IMR-90 (cell line): ENCODE results near the gene MICAL2. TPM values are rescaled to one million over a fixed set of nuclear protein-coding genes. Genes with fewer than 3 reads are reported as not detected.

ENCODE experiments used
- ATAC-seq: fragments of 200-7000 bp; cut with Tn5 transposase; 2 replicates; pipeline ENCODE4 v1.9.1; 2020; ENCODE audit warnings: low read depth, mild to moderate bottlenecking, moderate library complexity
- BruUV-seq: library from RNA; stranded (reverse); fragments of 400-500 nt; replicated peaks from 2 replicates; lab custom pipeline; 2021; lab: Mats Ljungman, UMichigan
- CTCF ChIA-PET: fragments of 300-600 bp; formaldehyde crosslinking; extraction: SDS; loops from one replicate; lab custom pipeline; 2021; ENCODE audit warnings: antibody characterized with exemption; lab: Yijun Ruan, JAX
- POLR2A ChIA-PET: fragments of 300-600 bp; sonication (Branson Sonifier 250); formaldehyde crosslinking; loops from one replicate; lab custom pipeline; 2022; ENCODE audit warnings: antibody characterized with exemption; ENCODE audit not compliant: unreplicated experiment; lab: Charles Lee
- DNase-seq: peaks from one replicate; pipeline ENCODE4 v3.0.0; 2013
- H2AFZ ChIP-seq: replicated peaks from 2 replicates; pipeline ENCODE3; 2013; ENCODE audit warnings: low read length, mild to moderate bottlenecking; ENCODE audit not compliant: poor library complexity
- H2AK5ac ChIP-seq: 2 replicates; pipeline ENCODE4 v1.6.1; 2013; ENCODE audit warnings: low read depth, low read length, inconsistent platforms
- H2AK9ac ChIP-seq: replicated peaks from 2 replicates; pipeline ENCODE3; 2013; ENCODE audit warnings: mild to moderate bottlenecking, low read depth, low read length, moderate library complexity; ENCODE audit not compliant: poor library complexity
- H2BK120ac ChIP-seq: 2 replicates; pipeline ENCODE4 v1.6.1; 2013; ENCODE audit warnings: low read depth, low read length, inconsistent platforms
- H2BK15ac ChIP-seq: 3 replicates; pipeline ENCODE4 v1.6.1; 2013; ENCODE audit warnings: low read depth, low read length, inconsistent platforms
- H2BK20ac ChIP-seq: 2 replicates; pipeline ENCODE4 v1.6.1; 2013; ENCODE audit warnings: low read depth, mild to moderate bottlenecking, inconsistent platforms, low read length, moderate library complexity
- H2BK5ac ChIP-seq: 2 replicates; pipeline ENCODE4 v1.6.1; 2013; ENCODE audit warnings: mild to moderate bottlenecking, low read depth, low read length, inconsistent platforms; ENCODE audit not compliant: poor library complexity, severe bottlenecking
- H3K14ac ChIP-seq: replicated peaks from 2 replicates; pipeline ENCODE4 v1.6.1; 2013; ENCODE audit warnings: low read depth, low read length, inconsistent platforms
- H3K18ac ChIP-seq: 2 replicates; pipeline ENCODE4 v1.6.1; 2013; ENCODE audit warnings: low read depth, low read length, control low read depth
- H3K23ac ChIP-seq: 2 replicates; pipeline ENCODE4 v1.6.1; 2013; ENCODE audit warnings: low read depth, low read length, inconsistent platforms
- H3K27ac ChIP-seq: 2 replicates; pipeline ENCODE4 v1.5.1; 2013; ENCODE audit warnings: mild to moderate bottlenecking, control low read depth, low read length; ENCODE audit not compliant: insufficient read depth
- H3K27me3 ChIP-seq: 2 replicates; pipeline ENCODE4 v1.6.1; 2013; ENCODE audit warnings: low read length; ENCODE audit not compliant: control insufficient read depth, insufficient read depth
- H3K36me3 ChIP-seq: 2 replicates; pipeline ENCODE4 v1.6.1; 2013; ENCODE audit warnings: low read length, mixed read lengths; ENCODE audit not compliant: control insufficient read depth, insufficient read depth
- H3K4ac ChIP-seq: 2 replicates; pipeline ENCODE4 v1.6.1; 2013; ENCODE audit warnings: low read depth, low read length, inconsistent platforms
- H3K4me1 ChIP-seq: 2 replicates; pipeline ENCODE4 v1.6.1; 2013; ENCODE audit warnings: low read length, mixed read lengths; ENCODE audit not compliant: control insufficient read depth, insufficient read depth
- H3K4me2 ChIP-seq: 2 replicates; pipeline ENCODE4 v1.6.1; 2013; ENCODE audit warnings: low read depth, mild to moderate bottlenecking, control low read depth, low read length, moderate library complexity
- H3K4me3 ChIP-seq: 2 replicates; pipeline ENCODE4 v1.5.1; 2013; ENCODE audit warnings: low read depth, mild to moderate bottlenecking, control low read depth, low read length, moderate library complexity; ENCODE audit not compliant: insufficient read depth
- H3K56ac ChIP-seq: 2 replicates; pipeline ENCODE4 v1.6.1; 2013; ENCODE audit warnings: low read length, inconsistent platforms; ENCODE audit not compliant: insufficient read depth; ENCODE audit errors: extremely low read depth
- H3K79me1 ChIP-seq, 2 experiments: 2 replicates each; pipeline ENCODE4 v1.6.1; 2013; ENCODE audit warnings: low read length in 2 of 2, inconsistent platforms in 1 of 2, low read depth in 1 of 2
- H3K9ac ChIP-seq: 2 replicates; pipeline ENCODE4 v1.6.1; 2013; ENCODE audit warnings: low read depth, low read length, control low read depth
- H3K9me1 ChIP-seq: 2 replicates; pipeline ENCODE4 v1.6.1; 2013; ENCODE audit warnings: low read length, inconsistent platforms; ENCODE audit not compliant: insufficient read depth
- H3K9me3 ChIP-seq: 2 replicates; pipeline ENCODE4 v1.6.1; 2013; ENCODE audit warnings: low read length; ENCODE audit not compliant: control insufficient read depth, insufficient read depth
- H4K20me1 ChIP-seq: 2 replicates; pipeline ENCODE4 v1.6.1; 2013; ENCODE audit warnings: low read length, inconsistent platforms; ENCODE audit not compliant: insufficient read depth
- H4K5ac ChIP-seq: 2 replicates; pipeline ENCODE4 v1.6.1; 2013; ENCODE audit warnings: mild to moderate bottlenecking, low read depth, low read length, control low read depth
- H4K8ac ChIP-seq, 2 experiments: 2 replicates each; pipeline ENCODE4 v1.6.1; 2013; ENCODE audit warnings: low read depth in 2 of 2, low read length in 2 of 2, control low read depth in 1 of 2, inconsistent platforms in 1 of 2
- H4K91ac ChIP-seq: 2 replicates; pipeline ENCODE4 v1.6.1; 2013; ENCODE audit warnings: low read depth, low read length, inconsistent platforms; ENCODE audit not compliant: insufficient read depth
- BHLHE40 ChIP-seq: fragments of 150-350 bp; IDR thresholded peaks from 2 replicates; pipeline ENCODE4 v1.6.1; 2016; ENCODE audit warnings: mild to moderate bottlenecking, low read depth, low read length
- CEBPB ChIP-seq: IDR thresholded peaks from 2 replicates; pipeline ENCODE4 v1.6.1; 2012; ENCODE audit warnings: low read depth, low read length, improper control_type of control experiment
- CHD1 ChIP-seq: IDR thresholded peaks from 2 replicates; pipeline ENCODE4 v1.6.1; 2012; ENCODE audit warnings: low read depth, low read length, improper control_type of control experiment
- CTCF ChIP-seq: conservative IDR thresholded peaks from 2 replicates; pipeline ENCODE4 v1.5.1; 2012; ENCODE audit warnings: mild to moderate bottlenecking, low read depth, low read length, improper control_type of control experiment
- FOS ChIP-seq: fragments of 150-350 bp; IDR thresholded peaks from 2 replicates; pipeline ENCODE4 v1.6.1; 2016; ENCODE audit warnings: low read depth, low read length
- MAFK ChIP-seq: IDR thresholded peaks from 2 replicates; pipeline ENCODE4 v1.6.1; 2012; ENCODE audit warnings: low read depth, low read length, improper control_type of control experiment
- MXI1 ChIP-seq: IDR thresholded peaks from 2 replicates; pipeline ENCODE4 v1.6.1; 2012; ENCODE audit warnings: low read depth, mild to moderate bottlenecking, low read length, moderate library complexity, borderline replicate concordance
- NFE2L2 ChIP-seq: fragments of 150-350 bp; IDR thresholded peaks from 2 replicates; pipeline ENCODE4 v1.6.1; 2016; ENCODE audit warnings: low read depth, mild to moderate bottlenecking, low read length
- POLR2A ChIP-seq: IDR thresholded peaks from 2 replicates; pipeline ENCODE4 v1.6.1; 2012; ENCODE audit warnings: mild to moderate bottlenecking, low read depth, low read length
- RCOR1 ChIP-seq: IDR thresholded peaks from 2 replicates; pipeline ENCODE4 v1.6.1; 2012; ENCODE audit warnings: mild to moderate bottlenecking, low read length, improper control_type of control experiment; ENCODE audit not compliant: insufficient replicate concordance
- RFX5 ChIP-seq: IDR thresholded peaks from 2 replicates; pipeline ENCODE4 v1.8.0; 2012; ENCODE audit warnings: low read depth, mild to moderate bottlenecking, low read length, moderate library complexity
- USF2 ChIP-seq: fragments of 150-350 bp; IDR thresholded peaks from 2 replicates; pipeline ENCODE4 v1.6.1; 2017; ENCODE audit warnings: mild to moderate bottlenecking, antibody characterized with exemption, low read length, low read depth
- WGBS, 2 experiments: methylation state at CpG; one replicate each; pipeline versions ENCODE4 v1.1.5 to v1.1.7; 2013; ENCODE audit warnings: missing lambda C conversion rate in 2 of 2; ENCODE audit not compliant: insufficient read length in 1 of 2; ENCODE audit errors: extremely low coverage in 2 of 2; 5-methylcytosine and 5-hydroxymethylcytosine counted together
- dilution Hi-C: fragments of 300-500 bp; cut with HindIII; formaldehyde crosslinking; loops from one replicate; pipeline ENCODE4 v1.14.3; 2018; ENCODE audit warnings: low sequenced_read_pairs; ENCODE audit not compliant: unreplicated experiment
- in situ Hi-C: fragments of 300-500 bp; cut with MboI; formaldehyde crosslinking; loops from 3 replicates; pipeline ENCODE4 v1.14.3; 2019; ENCODE audit warnings: low sequenced_read_pairs, inconsistent platforms, mixed read lengths
- intact Hi-C: fragments of 100-400 bp; cut with micrococcal nuclease; formaldehyde crosslinking; loops from 2 replicates; pipeline ENCODE4 v1.10.0; 2022
- polyA plus RNA-seq, 3 experiments: library from polyadenylated mRNA; depleted of rRNA; stranded (reverse); fragments of >200 nt; gene quantifications; 2 replicates each; pipeline ENCODE4 v1.2.3, GENCODE V29; 2012; ENCODE audit warnings: low replicate concordance in 1 of 3
- total RNA-seq: library from RNA; depleted of rRNA; stranded (reverse); fragments of >200 nt; gene quantifications from 2 replicates; pipeline ENCODE4 v1.2.3, GENCODE V29; 2012
- TF ChIP-seq, protein P1 (sequence below): fragments of 150-350 bp; IDR thresholded peaks from 2 replicates; pipeline ENCODE4 v1.6.1; 2016; ENCODE audit warnings: low read depth, mild to moderate bottlenecking, low read length, moderate library complexity, borderline replicate concordance

MICAL2 gene
- total and polyA plus RNA-seq, 2 of the 4 experiments (the other 2 are of a cell fraction) = 170 to 336 TPM

GRCh38 chr11:12226093-12226492 is 115.7 kb downstream of the MICAL2 start:
- H4K20me1 ChIP-seq = no peaks in the 10 kb centered on the region
- H3K4ac ChIP-seq = no peak overlapping the region
- H3K36me3 ChIP-seq = peaks cover 68% of the 10 kb centered on the region
- no peaks in the 10 kb centered on the region for H3K9me3 ChIP-seq
- 93% methylated on average over 4 of the region's 8 CpGs; no CpG with 5 or more reads in 1 of the 2 experiments for WGBS, 2 experiments
- peak overlapping the region; percentile 29; the same call in 1 of the 2 replicates for H2BK20ac ChIP-seq
- no peak overlapping the region for H2BK15ac ChIP-seq
- H3K27ac ChIP-seq = no peak overlapping the region
- CTCF ChIA-PET = interaction anchor here (0.9 to 2.0 kb wide), 2 partner anchors 11 to 163 kb away, joined by 3 to 5 read pairs; no protein-coding TSS in a partner anchor
- no peak overlapping the region; the same call in 1 of the 2 replicates for H4K5ac ChIP-seq
- TF ChIP-seq BHLHE40 (no peak), MAFK (no peak), CEBPB (no peak), POLR2A (no peak), RCOR1 (no peak), NFE2L2 (no peak), CHD1 (no peak), RFX5 (no peak), CTCF (no peak), USF2 (no peak), FOS (no peak), MXI1 (no peak)
- TF ChIP-seq, protein P1, sequence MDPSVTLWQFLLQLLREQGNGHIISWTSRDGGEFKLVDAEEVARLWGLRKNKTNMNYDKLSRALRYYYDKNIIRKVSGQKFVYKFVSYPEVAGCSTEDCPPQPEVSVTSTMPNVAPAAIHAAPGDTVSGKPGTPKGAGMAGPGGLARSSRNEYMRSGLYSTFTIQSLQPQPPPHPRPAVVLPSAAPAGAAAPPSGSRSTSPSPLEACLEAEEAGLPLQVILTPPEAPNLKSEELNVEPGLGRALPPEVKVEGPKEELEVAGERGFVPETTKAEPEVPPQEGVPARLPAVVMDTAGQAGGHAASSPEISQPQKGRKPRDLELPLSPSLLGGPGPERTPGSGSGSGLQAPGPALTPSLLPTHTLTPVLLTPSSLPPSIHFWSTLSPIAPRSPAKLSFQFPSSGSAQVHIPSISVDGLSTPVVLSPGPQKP = no peak
- dilution Hi-C loops (no loop called here), intact Hi-C loops (no loop called here), in situ Hi-C loops (no loop called here)
- H4K91ac ChIP-seq = peak overlapping the region; percentile 4; the same call in 1 of the 2 replicates
- peaks cover 37% of the 10 kb centered on the region for H3K9me1 ChIP-seq
- ATAC-seq (no peak), DNase-seq (no peak)
- H4K8ac ChIP-seq = peak overlapping the region in 1 of 2 experiments; percentile 43; a peak in 1 of 4 replicates
- H3K18ac ChIP-seq = no peak overlapping the region
- peak overlapping the region; percentile 29 for H2BK5ac ChIP-seq
- no peak overlapping the region for H3K56ac ChIP-seq
- no peak overlapping the region for H2AK9ac ChIP-seq
- no peak overlapping the region for H3K4me2 ChIP-seq
- H3K4me3 ChIP-seq = no peak overlapping the region
- H3K9ac ChIP-seq = no peak overlapping the region
- no peak overlapping the region for H2AFZ ChIP-seq
- H3K27me3 ChIP-seq = no peaks in the 10 kb centered on the region
- peaks cover 46 to 81% of the 10 kb centered on the region in 2 experiments for H3K79me1 ChIP-seq
- no TSS peak for BruUV-seq
- H3K23ac ChIP-seq = no peak overlapping the region
- POLR2A ChIA-PET = no interaction called here
- no peak overlapping the region for H2BK120ac ChIP-seq
- peaks cover 10% of the 10 kb centered on the region for H3K4me1 ChIP-seq
- H3K14ac ChIP-seq = 0 out of 2 replicates have a peak overlapping the region, but pooled peaks have one; percentile 14
- H2AK5ac ChIP-seq = peak overlapping the region; percentile 52; the same call in 1 of the 2 replicates
